Suppressor macrophage treated with lipopolysaccharide for 4 hours (primary cell): ENCODE measurements around the gene CAPN9.
"Not testable (repeated sequence)": the region's sequence is repeated elsewhere in the genome, so short reads cannot be mapped to it uniquely, and the experiment has no call there.

Source experiments
- DNase-seq: peaks from one replicate; pipeline ENCODE4 v3.0.0-alpha.2; 2020

Gene CAPN9

GRCh38 chr1:230747127-230747730, at the start of gene CAPN9:
Gene CAPN9, plus strand, starts transcription at chr1:230747388. Its CDS starts 109 bp downstream, at chr1:230747497.
- DNase-seq, result no peak

GRCh38 chr1:230698130-230698529, 49.1 kb upstream of the CAPN9 start:
- no peak for DNase-seq

GRCh38 chr1:230698964-230699363, 48.2 kb upstream of the CAPN9 start:
- DNase-seq, result not testable (repeated sequence)

- DNase-seq, result no peak
These were observed 47.5 kb upstream of the CAPN9 start for GRCh38 chr1:230699716-230700115.

- no peak for DNase-seq
These were observed 47.1 kb upstream of the CAPN9 start for GRCh38 chr1:230700132-230700531.

GRCh38 chr1:230701434-230701833, 45.8 kb upstream of the CAPN9 start:
- DNase-seq, result no peak

GRCh38 chr1:230701895-230702768, 45.1 kb upstream of the CAPN9 start:
- no peak for DNase-seq

- DNase-seq, result no peak
These were observed 44.1 kb upstream of the CAPN9 start for GRCh38 chr1:230702934-230703678.

- no peak for DNase-seq
These were observed 43.4 kb upstream of the CAPN9 start for GRCh38 chr1:230703679-230704385.

- no peak for DNase-seq
These were observed 42.4 kb upstream of the CAPN9 start for GRCh38 chr1:230704830-230705229.

- DNase-seq, result no peak
These were observed 41.7 kb upstream of the CAPN9 start for GRCh38 chr1:230705289-230706019.

- DNase-seq, result no peak
These were observed 41.0 kb upstream of the CAPN9 start for GRCh38 chr1:230706020-230706699.

GRCh38 chr1:230706887-230707731, 40.1 kb upstream of the CAPN9 start:
- DNase-seq, result no peak

- DNase-seq, result no peak
These were observed 39.2 kb upstream of the CAPN9 start for GRCh38 chr1:230707732-230708630.

GRCh38 chr1:230708631-230709580, 38.3 kb upstream of the CAPN9 start:
- DNase-seq, result no peak

- no peak for DNase-seq
These were observed 37.3 kb upstream of the CAPN9 start for GRCh38 chr1:230709619-230710542.

GRCh38 chr1:230710543-230710904, 36.7 kb upstream of the CAPN9 start:
- DNase-seq, result no peak
